HG02840 (cell line): ENCODE measurements around the gene CST1.
"Not testable (repeated sequence)": the region's sequence is repeated elsewhere in the genome, so short reads cannot be mapped to it uniquely, and the experiment has no call there.

Source experiments
- ATAC-seq: cut with Tn5 transposase; IDR thresholded peaks from one replicate; pipeline ENCODE4 v1.9.1; 2021; ENCODE audit warnings: mild to moderate bottlenecking, moderate library complexity, moderate number of reproducible peaks; ENCODE audit not compliant: unreplicated experiment, low FRiP score

The CST1 gene

GRCh38 chr20:23750786-23751185 lies at the start of gene CST1:
Gene CST1, minus strand, starts transcription at chr20:23750935. Its CDS starts 69 bp downstream, at chr20:23750866.
- not testable (repeated sequence) for ATAC-seq

DNA sequence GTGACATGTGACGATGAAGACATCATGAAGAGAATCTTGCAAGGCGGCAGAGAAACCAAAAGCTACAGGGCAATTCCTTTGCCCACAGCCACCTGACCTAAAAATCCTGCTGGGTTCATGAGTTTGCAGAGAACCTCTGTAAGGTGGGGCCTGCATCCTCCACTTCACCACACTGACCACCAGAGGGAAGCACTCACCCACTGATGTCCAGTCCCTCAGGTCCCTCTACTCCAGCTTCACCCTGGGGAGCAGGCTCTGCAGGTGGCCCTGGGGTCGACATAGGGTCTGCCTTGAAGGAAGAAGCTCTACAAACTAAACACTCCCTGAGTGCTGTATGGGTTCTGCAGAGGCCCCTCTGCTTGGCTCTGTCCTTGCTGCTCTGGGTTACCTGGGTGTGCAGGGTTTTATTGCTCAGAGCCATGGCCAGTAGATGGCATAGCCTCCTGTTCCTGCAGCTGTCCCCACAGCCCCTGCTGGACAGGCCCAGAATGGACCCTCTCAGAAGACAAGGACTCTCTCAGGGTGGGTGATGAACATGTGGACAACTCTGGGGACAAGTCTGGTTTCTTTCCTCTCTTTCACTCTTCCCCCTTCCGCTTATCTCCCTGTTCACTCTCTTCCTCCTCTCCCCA lies 48.6 kb upstream of the CST1 start:
- not testable (repeated sequence) for ATAC-seq

DNA sequence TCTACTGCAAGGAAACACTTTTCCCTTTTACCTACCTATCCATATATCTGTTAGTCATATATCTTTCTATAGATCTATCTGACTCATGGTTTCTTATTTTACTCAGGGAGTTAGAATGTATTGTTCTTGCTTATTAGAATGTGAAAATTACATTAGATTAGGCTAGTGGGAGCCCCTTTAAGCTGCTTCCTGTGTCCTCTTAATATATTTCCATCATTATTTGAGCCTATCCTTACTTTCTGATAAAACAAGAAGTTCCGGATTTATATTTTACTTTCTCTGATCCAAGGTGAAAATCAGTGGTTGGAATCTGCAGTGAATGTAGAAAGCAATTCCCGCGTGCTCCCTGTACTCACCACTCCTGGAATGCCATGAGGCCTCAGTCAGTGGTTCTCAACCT lies 44.8 kb upstream of the CST1 start:
- ATAC-seq, result no peak

DNA sequence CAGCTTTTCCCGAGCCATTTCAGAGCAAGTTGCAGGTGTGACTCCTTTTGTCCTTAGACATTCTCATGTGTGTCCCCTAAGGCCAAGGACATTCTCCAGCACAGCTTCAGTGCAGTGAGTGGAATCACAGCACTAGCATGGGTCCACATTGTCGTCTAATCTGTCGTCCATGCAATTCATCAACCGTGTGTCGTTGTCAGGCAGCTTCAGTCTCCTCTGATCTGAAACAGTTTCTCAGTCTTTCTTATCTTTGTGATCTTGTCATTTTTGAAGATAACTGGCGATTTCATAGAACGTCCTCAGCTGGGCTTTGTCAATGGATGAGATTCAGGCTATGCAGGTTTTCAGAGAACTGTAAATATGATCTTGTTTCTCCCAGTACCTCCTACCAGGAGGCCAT lies 44.1 kb upstream of the CST1 start:
- ATAC-seq, result no peak

DNA sequence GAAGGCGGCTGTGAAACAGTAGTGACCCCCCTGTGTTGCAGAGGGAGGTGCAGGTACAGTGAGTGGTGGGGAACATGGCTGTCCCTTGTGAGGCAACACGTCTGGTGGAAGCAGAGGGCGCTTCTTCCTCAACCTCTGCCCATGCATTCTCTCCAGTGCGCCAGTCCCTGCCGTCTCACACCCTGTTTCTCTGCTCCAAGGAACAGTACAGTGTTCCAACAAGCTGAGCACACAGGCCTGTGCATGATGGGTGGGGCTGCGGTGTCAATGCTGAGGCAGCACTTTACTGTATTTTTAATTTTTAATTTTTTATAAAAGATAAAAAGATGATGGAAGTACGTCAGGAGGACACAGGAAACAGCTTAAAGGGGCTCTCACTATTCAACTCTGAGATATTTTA lies 43.3 kb upstream of the CST1 start:
- ATAC-seq, result no peak

- ATAC-seq, result no peak
Observed at GRCh38 chr20:23783447-23783846, 32.7 kb upstream of the CST1 start.

- no peak for ATAC-seq
Observed at GRCh38 chr20:23782366-23782983, 31.7 kb upstream of the CST1 start.

DNA sequence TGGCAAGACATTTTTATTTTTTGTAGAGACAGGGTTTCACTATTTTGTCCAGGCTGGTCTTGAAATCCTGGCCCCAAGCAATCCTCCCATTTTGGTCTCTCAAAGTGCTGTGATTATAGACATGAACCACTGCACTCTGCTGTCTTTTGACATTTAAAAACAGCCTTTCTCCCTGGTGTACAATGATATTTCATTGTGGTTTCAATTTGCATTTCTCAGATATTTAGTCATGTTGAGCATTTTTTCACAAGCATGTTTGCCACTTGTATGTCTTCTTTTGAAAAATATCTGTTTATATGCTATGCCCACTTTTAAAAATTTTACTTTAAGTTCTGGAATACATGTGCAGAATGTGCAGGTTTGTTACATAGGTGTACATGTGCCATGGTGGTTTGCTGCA lies 27.9 kb upstream of the CST1 start:
- not testable (repeated sequence) for ATAC-seq

GRCh38 chr20:23777380-23777779 lies 26.6 kb upstream of the CST1 start:
- ATAC-seq, result not testable (repeated sequence)

GRCh38 chr20:23776067-23776771 lies 25.5 kb upstream of the CST1 start:
- ATAC-seq, result no peak

DNA sequence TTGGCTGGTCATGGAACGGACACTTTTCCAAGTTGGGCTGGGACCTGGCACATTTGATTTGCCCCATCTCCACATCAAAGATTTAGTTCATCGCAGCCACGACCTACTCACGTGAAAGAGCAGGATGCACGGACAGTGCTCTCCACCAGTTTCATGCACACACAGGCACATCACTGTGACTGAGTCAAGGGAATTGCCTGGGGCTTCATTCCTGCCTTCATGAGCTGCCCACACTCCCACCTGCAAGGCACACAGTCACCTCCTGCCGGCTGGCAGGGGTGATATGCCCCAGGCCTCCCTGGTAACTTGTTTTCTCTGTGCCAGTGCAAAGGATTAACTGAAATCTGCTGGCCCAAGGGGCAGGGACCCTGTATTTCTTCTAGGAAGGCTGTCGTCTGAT lies 23.3 kb upstream of the CST1 start:
- no peak for ATAC-seq

DNA sequence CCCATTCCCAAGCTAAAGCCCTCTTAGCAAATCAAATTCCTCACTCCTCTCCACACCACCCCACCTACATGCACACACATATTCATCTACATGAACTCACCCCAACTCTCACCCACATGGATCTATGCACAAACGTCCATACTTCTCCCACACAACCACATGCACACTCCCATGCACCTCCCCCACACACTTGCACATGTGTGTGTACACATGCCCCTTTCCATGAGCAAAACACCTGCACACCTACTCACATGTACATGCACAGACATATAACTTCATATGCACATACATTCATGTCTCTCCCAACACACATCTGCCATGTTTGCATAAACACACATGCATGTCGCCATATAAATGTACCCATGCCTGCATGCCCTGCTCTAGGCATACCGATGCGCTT lies 22.8 kb upstream of the CST1 start:
- no peak for ATAC-seq

GRCh38 chr20:23773127-23773526 lies 22.4 kb upstream of the CST1 start:
- ATAC-seq, result no peak

GRCh38 chr20:23772074-23772473 lies 21.3 kb upstream of the CST1 start:
- no peak for ATAC-seq

DNA sequence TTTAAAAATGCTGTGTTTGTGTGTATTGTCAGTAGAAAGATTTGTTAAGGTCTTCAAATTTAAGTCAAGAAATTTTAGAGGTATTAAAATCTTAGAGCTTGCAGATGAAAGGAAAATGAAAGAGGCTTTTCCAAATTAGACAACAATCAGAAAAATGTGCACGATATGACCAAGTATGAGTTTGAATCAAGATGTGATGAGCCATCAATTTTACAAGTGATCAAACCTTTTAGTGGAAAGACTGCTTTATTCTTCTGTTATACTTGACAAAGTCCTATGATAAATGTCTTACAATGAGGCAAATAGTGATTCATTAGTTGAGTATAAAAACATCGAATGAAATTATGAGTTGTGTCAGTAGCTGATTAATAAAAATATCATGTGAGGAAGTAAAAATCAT lies 19.6 kb upstream of the CST1 start:
- ATAC-seq, result no peak

DNA sequence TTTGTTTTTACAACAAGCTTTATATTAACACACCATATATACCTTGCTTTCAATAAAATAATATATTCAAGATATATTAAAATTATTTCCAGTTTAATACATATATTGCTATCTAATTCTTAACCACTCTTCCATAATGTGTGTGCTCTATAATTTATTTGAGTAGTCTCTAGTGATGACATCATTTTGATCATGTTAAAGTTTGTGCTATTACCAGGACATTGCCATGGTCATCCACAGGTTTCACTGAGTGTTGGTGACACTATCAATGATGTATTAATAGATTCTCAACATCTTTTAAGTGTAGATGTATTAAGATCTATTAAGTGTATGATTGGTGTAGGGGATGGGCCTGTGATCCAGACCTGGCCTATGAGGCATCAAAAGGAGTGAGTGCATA lies 17.8 kb upstream of the CST1 start:
- not testable (repeated sequence) for ATAC-seq

GRCh38 chr20:23766531-23766930 lies 15.8 kb upstream of the CST1 start:
- no peak for ATAC-seq

GRCh38 chr20:23765578-23765977 lies 14.8 kb upstream of the CST1 start:
- no peak for ATAC-seq

DNA sequence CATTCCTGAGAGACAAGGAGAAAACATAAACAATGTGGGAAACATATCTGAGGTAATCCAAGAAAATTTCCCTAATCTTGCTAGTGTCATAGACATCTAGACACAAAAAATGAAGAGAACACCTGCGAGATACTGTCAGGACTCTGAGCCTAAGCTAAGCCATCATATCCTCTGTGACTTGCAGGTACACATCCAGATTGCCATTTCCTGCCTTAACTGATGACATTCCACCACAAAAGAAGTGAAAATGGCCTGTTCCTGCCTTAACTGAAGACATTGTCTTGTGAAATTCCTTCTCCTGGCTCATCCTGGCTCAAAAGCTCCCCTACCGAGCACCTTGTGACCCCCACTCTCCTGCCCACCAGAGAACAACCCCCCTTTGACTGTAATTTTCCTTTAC lies 13.9 kb upstream of the CST1 start:
- ATAC-seq, result not testable (repeated sequence)

DNA sequence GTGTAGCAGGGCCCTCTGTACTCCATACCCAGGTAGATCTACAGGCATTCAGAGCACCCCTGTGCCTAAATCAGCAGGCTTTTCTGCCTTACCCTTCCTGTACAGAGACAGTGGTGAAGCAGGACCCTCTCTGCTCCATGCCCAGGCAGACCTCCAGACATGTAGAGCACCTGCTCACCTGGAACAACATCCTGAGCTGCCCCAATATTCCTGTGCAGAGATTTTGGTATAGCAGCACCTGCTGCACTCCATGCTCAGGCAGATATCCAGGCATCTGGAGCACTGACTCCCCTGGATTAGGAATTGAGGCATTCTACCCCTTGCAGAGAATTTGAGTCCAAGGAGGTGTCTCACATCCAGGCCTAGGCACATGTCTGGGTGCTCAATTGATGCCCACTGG lies 12.6 kb upstream of the CST1 start:
- ATAC-seq, result no peak

GRCh38 chr20:23759306-23759940 lies 8.7 kb upstream of the CST1 start:
- no peak for ATAC-seq
